ENCODE data around the gene DNM3. TPM values are rescaled to one million over a fixed set of nuclear protein-coding genes. Genes with fewer than 3 reads are reported as not detected.

Gene DNM3
- total and polyA plus RNA-seq, 2 experiments from 2014 or later: 5.2 to 12.2 TPM

GRCh38 chr1:172230526-172230925, 389.2 kb downstream of the DNM3 start:
- H3K4me1 ChIP-seq (ENCODE audit: insufficient read depth): no peaks in the 10 kb centered on the region
- H3K27ac Mint-ChIP-seq: no peak overlapping the region
- no peak overlapping the region for H3K27ac ChIP-seq (ENCODE audit: low read depth)
- H3K4me2 ChIP-seq: no peak overlapping the region
- no peaks in the 10 kb centered on the region for H4K20me1 ChIP-seq (replicated peaks; ENCODE audit: insufficient read depth)
- no peaks in the 10 kb centered on the region for H3K79me2 ChIP-seq (replicated peaks; ENCODE audit: insufficient read depth)
- no peaks in the 10 kb centered on the region for H3F3A ChIP-seq (replicated peaks; ENCODE audit: low read depth)
- peaks cover 5% of the 10 kb centered on the region; the same call in 1 of the 3 replicates for H3K36me3 Mint-ChIP-seq (ENCODE audit: low read depth)
- no peak for DNase-seq (ENCODE audit: low spot score)
- no peak for ATAC-seq
- no peaks in the 10 kb centered on the region for H3K9me2 ChIP-seq (ENCODE audit: insufficient read depth)
- peaks cover 4% of the 10 kb centered on the region; the same call in 2 of the 3 replicates for H3K9me3 Mint-ChIP-seq
- TF ChIP-seq STAT1 (IDR thresholded peaks at IDR 0.05; ENCODE audit: unreplicated experiment) (no peak), CREB1 (CRISPR knock-in tag; IDR thresholded peaks at IDR 0.05; ENCODE audit: low read depth) (no peak), JUNB (IDR thresholded peaks at IDR 0.05; ENCODE audit: unreplicated experiment) (no peak), POLR2AphosphoS5 (IDR thresholded peaks at IDR 0.05; ENCODE audit: low read depth) (no peak), NANOG (IDR thresholded peaks at IDR 0.05; ENCODE audit: borderline replicate concordance) (no peak), EZH2 (IDR thresholded peaks at IDR 0.05; ENCODE audit: low read depth, unreplicated experiment) (no peak), CTCF (conservative IDR thresholded peaks at IDR 0.05; ENCODE audit: low read depth in 2 of 2) (no peak), ZNF462 (CRISPR knock-in tag; IDR thresholded peaks at IDR 0.05) (no peak), REST (IDR thresholded peaks at IDR 0.05; ENCODE audit: unreplicated experiment) (no peak), ZNF114 (CRISPR knock-in tag; IDR thresholded peaks at IDR 0.05) (no peak), ETS1 (IDR thresholded peaks at IDR 0.05) (no peak), EZH2phosphoT487 (IDR thresholded peaks at IDR 0.05; ENCODE audit: unreplicated experiment) (no peak), ZNF331 (CRISPR knock-in tag; IDR thresholded peaks at IDR 0.05; ENCODE audit: low read depth) (no peak)
- H3K4me3 Mint-ChIP-seq: no peak overlapping the region
- H3K27me3 ChIP-seq (ENCODE audit: insufficient read depth): no peaks in the 10 kb centered on the region
- no peak overlapping the region for H2AFZ ChIP-seq
- no peaks in the 10 kb centered on the region; the same call in 1 of the 2 replicates for H3K36me3 ChIP-seq (ENCODE audit: insufficient read depth)
- H3K4me1 Mint-ChIP-seq: no peaks in the 10 kb centered on the region
- H3K4me3 ChIP-seq: no peak overlapping the region
- peaks cover 4% of the 10 kb centered on the region for H3K27me3 Mint-ChIP-seq (ENCODE audit: insufficient read depth, low read depth, poor library complexity)
